CD4-positive, alpha-beta T cell treated with Interleukin-4 for 4 hours (primary cell): ENCODE results near the gene NAGK.
"Not testable (repeated sequence)": the region's sequence is repeated elsewhere in the genome, so short reads cannot be mapped to it uniquely, and the experiment has no call there.

ENCODE experiments used
- DNase-seq: peaks from one replicate; pipeline ENCODE4 v3.0.0-alpha.2; 2020

NAGK gene

GRCh38 chr2:71068218-71069035 is at the start of gene NAGK:
NAGK (plus strand) TSS chr2:71068648; CDS start chr2:71068684, 36 bp downstream.
- peak; percentile 96 for DNase-seq

- DNase-seq = not testable (repeated sequence)
These were observed 48.5 kb upstream of the NAGK start for GRCh38 chr2:71019989-71020388.

- not testable (repeated sequence) for DNase-seq
These were observed 47.1 kb upstream of the NAGK start for GRCh38 chr2:71021394-71021793.

GRCh38 chr2:71023553-71024243 is 44.8 kb upstream of the NAGK start:
- DNase-seq = peak; percentile 80

- not testable (repeated sequence) for DNase-seq
These were observed 32.2 kb upstream of the NAGK start for GRCh38 chr2:71036296-71036695.

GRCh38 chr2:71042287-71042686 is 26.2 kb upstream of the NAGK start:
- DNase-seq = no peak

GRCh38 chr2:71043531-71044407 is 24.7 kb upstream of the NAGK start:
- DNase-seq = no peak

- no peak for DNase-seq
These were observed 23.3 kb upstream of the NAGK start for GRCh38 chr2:71045151-71045550.

GRCh38 chr2:71045865-71046548 is 22.4 kb upstream of the NAGK start:
- no peak for DNase-seq

- DNase-seq = no peak
These were observed 20.4 kb upstream of the NAGK start for GRCh38 chr2:71048096-71048495.

GRCh38 chr2:71049704-71050360 is 18.6 kb upstream of the NAGK start:
- peak; percentile 63 for DNase-seq

GRCh38 chr2:71055206-71055740 is 13.2 kb upstream of the NAGK start:
- not testable (repeated sequence) for DNase-seq

GRCh38 chr2:71060211-71060610 is 8.2 kb upstream of the NAGK start:
- no peak for DNase-seq

GRCh38 chr2:71060871-71061270 is 7.6 kb upstream of the NAGK start:
- no peak for DNase-seq

GRCh38 chr2:71063216-71063615 is 5.2 kb upstream of the NAGK start:
- no peak for DNase-seq

GRCh38 chr2:71064110-71064611 is 4.3 kb upstream of the NAGK start:
- no peak for DNase-seq

- peak; percentile 3 for DNase-seq
These were observed 3.5 kb upstream of the NAGK start for GRCh38 chr2:71064754-71065621.

- no peak for DNase-seq
These were observed 1.6 kb upstream of the NAGK start for GRCh38 chr2:71066856-71067255.

- no peak for DNase-seq
These were observed 756 bp upstream of the NAGK start for GRCh38 chr2:71067567-71068217.

GRCh38 chr2:71069376-71069775 is 928 bp downstream of the NAGK start:
- DNase-seq = no peak
